Nephron progenitor cell (in vitro differentiated cells): Measurements from ENCODE around the gene ZNF460.

ENCODE experiments used
- DNase-seq: peaks from one replicate; pipeline ENCODE4 v3.0.0; 2021
- H3K27ac Mint-ChIP-seq: 2 replicates; pipeline ENCODE4 v1.8.0; 2021; ENCODE audit warnings: mild to moderate bottlenecking, moderate library complexity, mixed read lengths
- H3K27me3 Mint-ChIP-seq: 2 replicates; pipeline ENCODE4 v1.8.0; 2021; ENCODE audit warnings: mild to moderate bottlenecking, low read depth, mixed read lengths; ENCODE audit not compliant: poor library complexity
- H3K36me3 Mint-ChIP-seq: 2 replicates; pipeline ENCODE4 v1.8.0; 2021; ENCODE audit warnings: low read depth, mixed read lengths
- H3K4me1 Mint-ChIP-seq: 2 replicates; pipeline ENCODE4 v1.8.0; 2021; ENCODE audit warnings: mixed read lengths
- H3K4me3 Mint-ChIP-seq: 2 replicates; pipeline ENCODE4 v1.8.0; 2021; ENCODE audit warnings: mild to moderate bottlenecking, moderate library complexity, mixed read lengths
- H3K9me3 Mint-ChIP-seq: 2 replicates; pipeline ENCODE4 v1.8.0; 2021; ENCODE audit warnings: mild to moderate bottlenecking, moderate library complexity, mixed read lengths
- TF ChIP-seq, protein P1 (sequence below): fragments of 200-600 bp; sonication (generic); IDR thresholded peaks from 2 replicates; pipeline ENCODE4 v1.5.0; 2021; ENCODE audit warnings: antibody characterized with exemption

ZNF460 gene

GRCh38 chr19:57280165-57280961 is at the start of gene ZNF460:
TSS of gene ZNF460 (plus strand) at chr19:57280485. CDS start at chr19:57280807, 322 bp downstream.
- H3K36me3 Mint-ChIP-seq = peaks cover 12% of the 10 kb centered on the region
- no peaks in the 10 kb centered on the region for H3K27me3 Mint-ChIP-seq
- TF ChIP-seq, protein P1, sequence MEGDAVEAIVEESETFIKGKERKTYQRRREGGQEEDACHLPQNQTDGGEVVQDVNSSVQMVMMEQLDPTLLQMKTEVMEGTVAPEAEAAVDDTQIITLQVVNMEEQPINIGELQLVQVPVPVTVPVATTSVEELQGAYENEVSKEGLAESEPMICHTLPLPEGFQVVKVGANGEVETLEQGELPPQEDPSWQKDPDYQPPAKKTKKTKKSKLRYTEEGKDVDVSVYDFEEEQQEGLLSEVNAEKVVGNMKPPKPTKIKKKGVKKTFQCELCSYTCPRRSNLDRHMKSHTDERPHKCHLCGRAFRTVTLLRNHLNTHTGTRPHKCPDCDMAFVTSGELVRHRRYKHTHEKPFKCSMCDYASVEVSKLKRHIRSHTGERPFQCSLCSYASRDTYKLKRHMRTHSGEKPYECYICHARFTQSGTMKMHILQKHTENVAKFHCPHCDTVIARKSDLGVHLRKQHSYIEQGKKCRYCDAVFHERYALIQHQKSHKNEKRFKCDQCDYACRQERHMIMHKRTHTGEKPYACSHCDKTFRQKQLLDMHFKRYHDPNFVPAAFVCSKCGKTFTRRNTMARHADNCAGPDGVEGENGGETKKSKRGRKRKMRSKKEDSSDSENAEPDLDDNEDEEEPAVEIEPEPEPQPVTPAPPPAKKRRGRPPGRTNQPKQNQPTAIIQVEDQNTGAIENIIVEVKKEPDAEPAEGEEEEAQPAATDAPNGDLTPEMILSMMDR = no peak
- H3K27ac Mint-ChIP-seq = no peak within 1 kb of the TSS
- H3K4me1 Mint-ChIP-seq = peaks cover 23% of the 10 kb centered on the region
- no peak within 1 kb of the TSS for H3K4me3 Mint-ChIP-seq
- DNase-seq = peak; percentile 97
- H3K9me3 Mint-ChIP-seq = no peaks in the 10 kb centered on the region

- Mint-ChIP-seq H3K9me3 (no peaks in the 10 kb centered on the region), H3K27me3 (peaks cover 42% of the 10 kb centered on the region), H3K27ac (no peak overlapping the region), H3K36me3 (no peaks in the 10 kb centered on the region), H3K4me3 (no peak overlapping the region), H3K4me1 (no peaks in the 10 kb centered on the region)
- TF ChIP-seq, protein P1 = no peak
- DNase-seq = no peak
These were observed 48.6 kb upstream of the ZNF460 start for GRCh38 chr19:57231686-57232085.

- Mint-ChIP-seq H3K27me3 (peaks cover 47% of the 10 kb centered on the region), H3K27ac (no peak overlapping the region), H3K4me3 (no peak overlapping the region), H3K9me3 (no peaks in the 10 kb centered on the region), H3K36me3 (no peaks in the 10 kb centered on the region), H3K4me1 (no peaks in the 10 kb centered on the region)
- TF ChIP-seq, protein P1 = no peak
- no peak for DNase-seq
These were observed 47.1 kb upstream of the ZNF460 start for GRCh38 chr19:57233207-57233606.

GRCh38 chr19:57239982-57240310 is 40.3 kb upstream of the ZNF460 start:
- H3K4me1 Mint-ChIP-seq = peaks cover 16% of the 10 kb centered on the region
- peak overlapping the region; percentile 93 for H3K4me3 Mint-ChIP-seq
- H3K27me3 Mint-ChIP-seq = peaks cover 19% of the 10 kb centered on the region
- H3K9me3 Mint-ChIP-seq = peaks cover 3% of the 10 kb centered on the region
- TF ChIP-seq, protein P1 = no peak
- peaks cover 13% of the 10 kb centered on the region for H3K36me3 Mint-ChIP-seq
- H3K27ac Mint-ChIP-seq = peak overlapping the region; percentile 98
- no peak for DNase-seq

- TF ChIP-seq, protein P1 = no peak
- Mint-ChIP-seq H3K4me3 (peak within 1 kb of the TSS; percentile 93), H3K9me3 (peaks cover 3% of the 10 kb centered on the region), H3K36me3 (peaks cover 18% of the 10 kb centered on the region), H3K27me3 (peaks cover 15% of the 10 kb centered on the region), H3K27ac (peak within 1 kb of the TSS; percentile 98), H3K4me1 (peaks cover 16% of the 10 kb centered on the region)
- DNase-seq = peak; percentile 94
These were observed 39.8 kb upstream of the ZNF460 start, which contains the start of gene ZNF805 for GRCh38 chr19:57240311-57241090. TSS of gene ZNF805 (plus strand) at chr19:57240632. CDS start at chr19:57240892, 260 bp downstream.
